KG1 (cell line): ENCODE measurements around the gene BEST2.
"Not testable (repeated sequence)": the region's sequence is repeated elsewhere in the genome, so short reads cannot be mapped to it uniquely, and the experiment has no call there.

Source experiments
- DNase-seq: peaks from one replicate; lab custom pipeline; 2025; lab: John Stamatoyannopoulos, UW

BEST2 gene

GRCh38 chr19:12787458-12787857 is 35.9 kb downstream of the BEST2 start:
- no peak for DNase-seq

DNA sequence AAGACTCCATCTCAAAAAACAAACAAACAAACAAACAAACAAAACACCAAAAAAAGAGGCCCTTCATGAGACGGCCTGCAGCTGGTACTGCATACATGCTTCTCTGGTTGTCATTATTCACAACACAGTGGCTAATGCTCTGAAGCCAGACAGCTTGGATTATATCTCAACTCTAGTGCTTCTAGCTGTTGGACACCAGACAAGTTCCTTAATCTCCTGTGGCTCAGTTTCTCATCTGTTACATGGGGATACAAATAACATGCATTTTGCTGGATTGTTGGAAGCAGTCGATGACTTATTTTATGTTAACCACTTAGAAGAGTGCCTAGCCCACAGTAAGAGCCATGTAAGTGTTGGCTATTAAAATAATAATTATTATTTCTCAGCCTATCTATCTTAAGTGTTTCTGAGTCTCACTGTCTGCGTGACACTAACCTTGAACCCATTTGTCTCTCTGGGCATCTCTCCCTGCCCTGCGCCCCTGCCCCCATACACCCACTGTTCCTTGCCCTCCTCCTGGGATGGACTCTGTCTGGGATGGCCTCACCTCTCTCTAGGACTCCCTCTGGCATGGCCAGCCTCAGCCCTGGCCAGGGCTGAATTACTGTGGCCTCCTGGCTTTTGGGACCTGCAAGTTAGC is 36.6 kb downstream of the BEST2 start:
- no peak for DNase-seq

DNA sequence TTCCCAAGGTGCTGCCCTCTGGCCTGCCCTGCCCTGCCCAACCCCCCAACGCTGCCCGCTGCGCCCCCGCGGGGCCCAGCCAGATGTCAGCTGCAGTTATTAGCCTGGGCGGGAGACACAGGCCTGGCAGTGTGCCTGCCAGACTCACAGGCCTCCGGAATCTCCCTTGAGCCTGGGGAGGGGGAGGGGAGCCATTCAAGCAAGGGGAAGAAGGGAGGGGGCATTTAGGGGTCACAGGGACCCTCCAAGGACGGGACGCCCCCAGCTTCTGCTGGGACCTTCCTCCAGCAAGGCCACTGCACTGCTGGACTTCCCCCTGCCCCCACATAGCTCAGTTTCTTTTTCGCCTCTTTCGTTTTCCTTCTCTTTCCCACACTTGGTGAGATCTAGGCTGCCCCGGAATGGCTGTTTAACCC is 37.1 kb downstream of the BEST2 start:
- peak; percentile 45 for DNase-seq

- no peak for DNase-seq
These were observed 37.7 kb downstream of the BEST2 start for GRCh38 chr19:12789098-12789903.

DNA sequence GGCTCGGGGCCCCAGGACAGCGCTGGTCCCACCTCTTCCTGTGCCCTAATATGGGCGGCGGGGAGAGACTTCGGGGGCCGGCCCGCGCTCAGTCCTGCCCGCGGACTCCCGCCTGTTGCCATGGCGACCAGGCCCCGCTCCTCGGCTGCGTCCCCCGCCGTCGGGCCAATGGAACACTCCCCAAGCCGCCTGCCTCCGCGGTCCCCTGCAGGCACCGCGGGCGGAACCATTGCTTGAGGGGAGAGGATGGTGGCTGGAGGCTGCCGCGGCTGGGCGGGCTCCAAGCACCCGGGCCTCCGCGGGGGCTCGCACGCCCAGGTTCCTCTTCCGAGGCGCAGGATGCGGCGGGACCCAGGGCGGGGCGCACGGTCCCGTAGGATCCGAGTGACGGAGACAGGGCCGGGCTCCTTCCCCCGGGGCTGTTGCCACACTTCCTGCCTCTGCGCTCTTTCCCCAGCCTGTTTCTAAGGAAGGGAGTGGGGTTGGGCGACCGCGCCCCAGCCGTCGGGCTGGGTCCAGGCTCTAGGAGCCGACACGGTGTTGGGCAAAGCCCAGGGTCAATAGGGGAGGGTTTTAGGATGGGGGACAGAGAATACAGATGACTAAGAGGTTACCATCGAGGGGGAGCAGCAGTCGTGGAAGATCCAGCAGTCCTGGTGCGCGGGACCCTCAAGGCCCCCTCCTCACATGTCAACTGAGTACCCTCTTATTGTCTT is 38.5 kb downstream of the BEST2 start:
- peak; percentile 90 for DNase-seq

- DNase-seq, result no peak
These were observed 39.2 kb downstream of the BEST2 start for GRCh38 chr19:12790628-12791344.

GRCh38 chr19:12791345-12792050 is 39.9 kb downstream of the BEST2 start, which contains the start of gene JUNB:
JUNB (plus strand) TSS chr19:12791486; CDS start chr19:12791772, 286 bp downstream.
- peak; percentile 78 for DNase-seq

GRCh38 chr19:12792051-12792852 is 40.7 kb downstream of the BEST2 start:
- peak; percentile 32 for DNase-seq

- no peak for DNase-seq
These were observed 41.3 kb downstream of the BEST2 start for GRCh38 chr19:12792853-12793289.

DNA sequence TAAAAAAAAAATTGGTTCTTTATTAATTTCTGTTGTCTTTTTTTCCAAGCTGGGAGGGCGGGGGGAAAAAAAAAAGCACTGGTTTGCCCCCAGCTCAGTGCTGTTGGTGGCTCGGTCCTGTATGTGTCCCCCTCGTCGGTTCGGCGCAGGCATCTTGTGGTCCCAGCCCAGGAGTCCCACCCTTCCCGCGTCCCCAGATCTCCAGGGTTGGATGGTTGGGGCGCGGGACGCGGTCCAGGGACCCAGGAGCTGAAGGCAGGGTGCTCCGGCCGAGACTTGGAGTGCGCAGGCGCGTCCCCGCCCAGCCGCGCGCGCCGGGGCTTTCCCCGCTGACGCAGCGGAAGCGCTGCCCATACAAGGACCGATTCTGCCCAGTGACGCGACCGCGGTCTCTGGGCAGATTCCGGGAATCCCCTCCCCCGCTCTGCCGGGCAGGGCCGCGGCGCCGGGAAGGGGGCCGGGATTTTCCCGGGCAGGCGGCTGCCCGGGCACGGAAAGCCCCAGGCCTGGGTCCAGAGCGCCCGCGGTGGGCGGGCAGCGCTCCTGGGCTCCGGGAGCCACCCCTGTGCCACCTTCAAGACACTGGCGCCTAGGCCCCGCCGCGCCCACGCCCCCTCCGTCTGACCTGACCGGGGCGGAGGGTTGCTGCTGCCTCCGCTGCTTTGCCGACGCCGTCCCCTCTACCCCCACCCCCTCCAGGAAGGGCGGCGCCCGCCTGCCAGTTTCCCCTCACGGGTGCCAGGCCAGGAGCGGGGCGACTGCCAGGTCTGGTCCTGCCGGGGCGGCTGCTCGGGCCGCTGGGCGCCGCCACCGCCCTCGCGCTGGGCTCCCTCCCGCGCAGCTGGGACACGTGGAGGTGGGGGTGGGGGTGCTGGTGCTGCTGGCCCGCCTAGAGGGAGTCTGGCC is 42.0 kb downstream of the BEST2 start:
- peak; percentile 85 for DNase-seq

GRCh38 chr19:12794196-12794941 is 42.8 kb downstream of the BEST2 start:
- no peak for DNase-seq

- no peak for DNase-seq
These were observed 43.4 kb downstream of the BEST2 start for GRCh38 chr19:12794971-12795381.

- DNase-seq, result peak; percentile 79
These were observed 44.8 kb downstream of the BEST2 start for GRCh38 chr19:12796146-12797071.

GRCh38 chr19:12797141-12797587 is 45.6 kb downstream of the BEST2 start:
- no peak for DNase-seq

GRCh38 chr19:12797607-12798006 is 46.0 kb downstream of the BEST2 start:
- DNase-seq, result not testable (repeated sequence)

- no peak for DNase-seq
These were observed 48.3 kb downstream of the BEST2 start for GRCh38 chr19:12799742-12800465.

DNA sequence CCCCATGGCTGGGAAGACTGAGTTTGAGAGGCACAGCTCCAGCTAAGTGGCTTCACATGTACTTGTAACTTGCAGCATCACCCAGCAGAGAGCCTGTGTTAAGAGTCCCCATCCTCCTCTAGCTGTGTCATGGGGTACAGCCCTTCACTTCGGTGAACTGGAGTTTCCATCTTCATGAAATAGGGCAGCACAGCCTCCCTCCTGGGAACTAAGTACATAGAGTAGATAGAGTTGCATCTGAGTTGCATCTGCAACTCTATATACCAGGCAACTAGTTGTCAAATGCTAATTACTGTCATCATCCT is 48.8 kb downstream of the BEST2 start:
- no peak for DNase-seq
